Tibial nerve (tissue), 4 donors: ENCODE results near the gene GSG1L. TPM values are rescaled to one million over a fixed set of nuclear protein-coding genes. Genes with fewer than 3 reads are reported as not detected.

ENCODE experiments used
- DNase-seq, 2 donors: peaks; one replicate each; pipeline ENCODE4 v3.0.0-alpha.2; 2019; ENCODE audit warnings: low spot score in 2 of 2
- H3K27ac ChIP-seq, 4 donors: fragments of 200-600 bp; sonication (generic) in 3 of 4; one replicate each; pipeline ENCODE4 v1.5.1; 2017 to 2019; ENCODE audit warnings: mild to moderate bottlenecking in 1 of 4
- H3K27me3 ChIP-seq, 2 donors: fragments of 200-600 bp; sonication (generic) in 1 of 2; one replicate each; pipeline versions ENCODE4 v1.5.1 to v1.6.0; 2017 to 2019
- H3K36me3 ChIP-seq, 3 donors: fragments of 200-600 bp; sonication (generic); one replicate each; pipeline ENCODE4 v1.5.1; 2018 to 2019
- H3K4me1 ChIP-seq, 4 donors: fragments of 200-600 bp; sonication (generic) in 3 of 4; one replicate each; pipeline ENCODE4 v1.5.1; 2017 to 2019
- H3K4me3 ChIP-seq, 4 donors: fragments of 200-600 bp; sonication (generic) in 3 of 4; one replicate each; pipeline ENCODE4 v1.5.1; 2017 to 2019; ENCODE audit warnings: mild to moderate bottlenecking in 1 of 4, moderate library complexity in 1 of 4
- H3K9me3 ChIP-seq, 4 donors: fragments of 200-600 bp; sonication (generic) in 3 of 4; one replicate each; pipeline ENCODE4 v1.5.1; 2017 to 2019
- CTCF ChIP-seq, 5 experiments: fragments of 200-600 bp in 3 of 5; fragments of 450-650 bp in 2 of 5; sonication (generic) in 3 of 5; IDR thresholded peaks; one replicate each; pipeline ENCODE4 v1.5.1; 2016 to 2019; ENCODE audit warnings: antibody characterized with exemption in 5 of 5, mild to moderate bottlenecking in 3 of 5, moderate library complexity in 2 of 5
- EP300 ChIP-seq, 2 donors: sonication (generic); formaldehyde crosslinking; IDR thresholded peaks; one replicate each; pipeline ENCODE4 v1.6.1; 2017; ENCODE audit warnings: antibody characterized with exemption in 2 of 2, mild to moderate bottlenecking in 1 of 2
- POLR2A ChIP-seq, 2 donors: fragments of 450-650 bp; IDR thresholded peaks; one replicate each; pipeline ENCODE4 v1.6.1; 2017; ENCODE audit warnings: antibody characterized with exemption in 2 of 2, mild to moderate bottlenecking in 2 of 2, moderate library complexity in 2 of 2
- WGBS, 2 donors: methylation state at CpG; one replicate each; pipeline ENCODE4 v1.1.5; 2018; 5-methylcytosine and 5-hydroxymethylcytosine counted together
- total RNA-seq, 4 donors: library from RNA; depleted of rRNA; stranded (reverse); fragments of >200 nt; gene quantifications; one replicate each; pipeline ENCODE4 v1.1.0, GENCODE V29; 2016

Gene GSG1L
- total RNA-seq, 4 donors from 2014 or later = not detected

GRCh38 chr16:28025631-28026030 is 37.9 kb downstream of the GSG1L start:
- peaks cover 0 to 27% (median 3%) of the 10 kb centered on the region in 4 donors for H3K9me3 ChIP-seq
- TF ChIP-seq POLR2A (IDR thresholded peaks at IDR 0.05) (no peak), EP300 (IDR thresholded peaks at IDR 0.05) (no peak), CTCF (IDR thresholded peaks at IDR 0.05) (no peak)
- H3K27ac ChIP-seq = no peak overlapping the region
- no peak overlapping the region for H3K4me3 ChIP-seq
- no peak for DNase-seq
- no peaks in the 10 kb centered on the region for H3K4me1 ChIP-seq
- 79% methylated on average over 4 of the region's 4 CpGs for WGBS, 2 donors
- H3K27me3 ChIP-seq = no peaks in the 10 kb centered on the region
- no peaks in the 10 kb centered on the region for H3K36me3 ChIP-seq

GRCh38 chr16:28019218-28019617 is 44.3 kb downstream of the GSG1L start:
- Histone ChIP-seq H3K27ac (no peak overlapping the region), H3K4me1 (no peaks in the 10 kb centered on the region), H3K4me3 (no peak overlapping the region), H3K9me3 (peaks cover 0 to 43% (median 3%) of the 10 kb centered on the region in 4 donors), H3K27me3 (no peaks in the 10 kb centered on the region), H3K36me3 (no peaks in the 10 kb centered on the region)
- no peak for DNase-seq
- WGBS, 2 donors = 73 to 79% methylated on average over 5 of the region's 5 CpGs
- no peak for TF ChIP-seq CTCF (IDR thresholded peaks at IDR 0.05)
- no peak for TF ChIP-seq POLR2A (IDR thresholded peaks at IDR 0.05)
- no peak for TF ChIP-seq EP300 (IDR thresholded peaks at IDR 0.05)

GRCh38 chr16:28014851-28015250 is 48.7 kb downstream of the GSG1L start:
- WGBS, 2 donors = 81 to 82% methylated on average over 3 of the region's 3 CpGs
- Histone ChIP-seq H3K36me3 (no peaks in the 10 kb centered on the region), H3K27ac (no peak overlapping the region), H3K27me3 (no peaks in the 10 kb centered on the region), H3K9me3 (peaks cover 0 to 13% (median 0%) of the 10 kb centered on the region in 4 donors), H3K4me1 (no peaks in the 10 kb centered on the region), H3K4me3 (no peak overlapping the region)
- no peak for DNase-seq
- no peak for TF ChIP-seq POLR2A (IDR thresholded peaks at IDR 0.05)
- no peak for TF ChIP-seq CTCF (IDR thresholded peaks at IDR 0.05)
- no peak for TF ChIP-seq EP300 (IDR thresholded peaks at IDR 0.05)

- WGBS, 2 donors = 73 to 76% methylated on average over 2 of the region's 2 CpGs
- Histone ChIP-seq H3K4me3 (no peak overlapping the region), H3K9me3 (peaks cover 0 to 8% (median 0%) of the 10 kb centered on the region in 4 donors), H3K27me3 (no peaks in the 10 kb centered on the region), H3K4me1 (no peaks in the 10 kb centered on the region), H3K27ac (no peak overlapping the region), H3K36me3 (no peaks in the 10 kb centered on the region)
- DNase-seq = no peak
- TF ChIP-seq EP300 (IDR thresholded peaks at IDR 0.05) (no peak), POLR2A (IDR thresholded peaks at IDR 0.05) (no peak), CTCF (IDR thresholded peaks at IDR 0.05) (no peak)
These were observed 49.6 kb downstream of the GSG1L start for GRCh38 chr16:28013878-28014277.

GRCh38 chr16:28013392-28013791 is 50.1 kb downstream of the GSG1L start:
- H3K36me3 ChIP-seq = no peaks in the 10 kb centered on the region
- no peaks in the 10 kb centered on the region for H3K27me3 ChIP-seq
- no peak for DNase-seq
- H3K4me3 ChIP-seq = no peak overlapping the region
- no peak overlapping the region for H3K27ac ChIP-seq
- no peaks in the 10 kb centered on the region for H3K4me1 ChIP-seq
- no peak for TF ChIP-seq POLR2A (IDR thresholded peaks at IDR 0.05)
- TF ChIP-seq EP300 (IDR thresholded peaks at IDR 0.05) = no peak
- TF ChIP-seq CTCF (IDR thresholded peaks at IDR 0.05) = no peak
- 74 to 98% methylated on average over 6 of the region's 6 CpGs for WGBS, 2 donors
- H3K9me3 ChIP-seq = peaks cover 0 to 6% (median 0%) of the 10 kb centered on the region in 4 donors
